ENCODE results near the gene GABRB1. TPM values are rescaled to one million over a fixed set of nuclear protein-coding genes. Genes with fewer than 3 reads are reported as not detected.

The GABRB1 gene
- total and polyA plus RNA-seq, 2 of the 8 experiments (the other 6 are each of a cell fraction or from before 2014, with no cell fraction given), result 0.22 to 0.38 TPM

- no peak overlapping the region for H4K8ac ChIP-seq (ENCODE audit: extremely low read depth, insufficient read depth, low read length)
- FAIRE-seq (no peak), DNase-seq (ENCODE audit: low read depth in 1 of 2, low spot score in 2 of 2) (no peak)
- H3K23me2 ChIP-seq (ENCODE audit: low read depth, low read length), result no peaks in the 10 kb centered on the region
- H3K9me3 ChIP-seq (ENCODE audit: insufficient read depth in 2 of 2, low read depth in 1 of 2, low read length in 1 of 2), result no peaks in the 10 kb centered on the region
- H2BK15ac ChIP-seq (ENCODE audit: low read length), result no peak overlapping the region
- H3K79me2 ChIP-seq (ENCODE audit: control insufficient read depth in 1 of 2, insufficient read depth in 2 of 2, low read length in 2 of 2), result no peaks in the 10 kb centered on the region
- no peak overlapping the region for H3K4ac ChIP-seq (replicated peaks; ENCODE audit: insufficient read length, low read depth, low read length)
- H3K56ac ChIP-seq (replicated peaks; ENCODE audit: insufficient read length, low read depth, low read length), result no peak overlapping the region
- no peak overlapping the region for H2BK20ac ChIP-seq (ENCODE audit: low read length)
- H3K14ac ChIP-seq (ENCODE audit: insufficient read length), result no peak overlapping the region
- H3K4me2 ChIP-seq (ENCODE audit: insufficient read depth in 1 of 2, low read depth in 2 of 2, low read length in 2 of 2), result no peak overlapping the region
- no peak overlapping the region for H2BK12ac ChIP-seq (ENCODE audit: low read depth, low read length)
- H3K36me3 ChIP-seq (ENCODE audit: control insufficient read depth in 2 of 4, insufficient read depth in 4 of 4, low read length in 3 of 4), result no peaks in the 10 kb centered on the region
- no peak overlapping the region for H4K5ac ChIP-seq (ENCODE audit: insufficient read length, low read depth, low read length)
- no peak overlapping the region for H3K18ac ChIP-seq (ENCODE audit: extremely low read depth, low read length)
- H3K79me1 ChIP-seq (ENCODE audit: low read depth, low read length), result no peaks in the 10 kb centered on the region
- POLR2A ChIA-PET (ENCODE audit: partially characterized antibody), result no interaction called here
- no peak overlapping the region for H2BK5ac ChIP-seq (ENCODE audit: low read depth, low read length)
- H3K27me3 ChIP-seq (replicated peaks in 1 of 4; ENCODE audit: control insufficient read depth in 3 of 4, extremely low read depth in 1 of 4, insufficient read depth in 3 of 4, low read length in 3 of 4), result no peaks in the 10 kb centered on the region
- H2AK5ac ChIP-seq (ENCODE audit: low read depth, low read length), result no peak overlapping the region
- H4K91ac ChIP-seq (replicated peaks; ENCODE audit: insufficient read length, low read length), result no peak overlapping the region
- no peak overlapping the region for H2AFZ ChIP-seq (ENCODE audit: low read length)
- no peak overlapping the region for H3K23ac ChIP-seq (ENCODE audit: insufficient read length)
- CTCF ChIA-PET (ENCODE audit: partially characterized antibody), result interaction anchor here (0.6 to 1.9 kb wide), 16 partner anchors 8 to 996 kb away, joined by 3 to 10 read pairs (median 3); no protein-coding TSS in a partner anchor
- WGBS, 2 experiments (ENCODE audit: extremely low coverage in 1 of 2, insufficient coverage in 1 of 2, insufficient read length in 1 of 2, insufficient replicate concordance in 2 of 2, low coverage in 1 of 2, low lambda C conversion rate in 2 of 2, missing lambda C conversion rate in 1 of 2), result 27% methylated on average over 4 of the region's 4 CpGs; no CpG with 5 or more reads in 1 of the 2 experiments
- no peak overlapping the region for H2BK120ac ChIP-seq (replicated peaks; ENCODE audit: low read depth, low read length)
- H3K9ac ChIP-seq (replicated peaks in 1 of 4; ENCODE audit: extremely low read depth in 1 of 4, low read depth in 3 of 4, low read length in 3 of 4), result no peak overlapping the region
- H3K4me3 ChIP-seq (ENCODE audit: extremely low read depth in 1 of 4, insufficient read depth in 2 of 4, low read depth in 3 of 4, low read length in 4 of 4), result no peak overlapping the region
- H3K4me1 ChIP-seq (replicated peaks in 1 of 4; ENCODE audit: control insufficient read depth in 3 of 4, insufficient read depth in 4 of 4, low read length in 3 of 4), result no peaks in the 10 kb centered on the region
- no peak overlapping the region for H3K27ac ChIP-seq (ENCODE audit: low read depth, low read length)
- no peaks in the 10 kb centered on the region for H4K20me1 ChIP-seq (replicated peaks in 1 of 2; ENCODE audit: control insufficient read depth in 1 of 2, insufficient read depth in 2 of 2, low read length in 2 of 2)
- TF ChIP-seq ZNF274 (IDR thresholded peaks at IDR 0.05; ENCODE audit: borderline replicate concordance, extremely low read depth, low read length) (no peak), POLR2AphosphoS5 (IDR thresholded peaks at IDR 0.05; ENCODE audit: low read depth, low read length) (no peak), TAF7 (optimal IDR thresholded peaks at IDR 0.05; ENCODE audit: borderline replicate concordance, low read depth, low read length) (no peak), POU5F1 (IDR thresholded peaks at IDR 0.05; ENCODE audit: low read depth, low read length) (no peak), KDM1A (IDR thresholded peaks at IDR 0.05; ENCODE audit: borderline replicate concordance, low read length) (no peak), KDM4A (IDR thresholded peaks at IDR 0.05; ENCODE audit: low read depth, low read length, severe bottlenecking) (no peak), SP1 (IDR thresholded peaks at IDR 0.05; ENCODE audit: low read depth, low read length) (no peak), RAD21 (IDR thresholded peaks at IDR 0.05 in 1 of 2, conservative IDR thresholded peaks at IDR 0.05 in 1 of 2; ENCODE audit: low read depth in 2 of 2, low read length in 2 of 2) (peak; percentile 64 to 80), EZH2 (IDR thresholded peaks at IDR 0.05; ENCODE audit: low read depth, low read length, severe bottlenecking) (no peak), NANOG (IDR thresholded peaks at IDR 0.05; ENCODE audit: insufficient read depth, low read depth, low read length, poor library complexity, severe bottlenecking) (no peak), TCF12 (IDR thresholded peaks at IDR 0.05; ENCODE audit: low read depth, low read length) (no peak), RNF2 (IDR thresholded peaks at IDR 0.05; ENCODE audit: borderline replicate concordance, low read depth, low read length, missing control alignments, poor library complexity, severe bottlenecking) (no peak)
These were observed 352.6 kb downstream of the GABRB1 start for GRCh38 chr4:47383829-47384427.

All from H1 (cell line).